GDM1 (cell line): ENCODE measurements around the gene FIGN.

Experiments used
- DNase-seq: peaks from one replicate; lab custom pipeline; 2025; lab: John Stamatoyannopoulos, UW

Gene FIGN

GRCh38 chr2:163611557-163611906, 124.3 kb downstream of the FIGN start:
- no peak for DNase-seq

DNA sequence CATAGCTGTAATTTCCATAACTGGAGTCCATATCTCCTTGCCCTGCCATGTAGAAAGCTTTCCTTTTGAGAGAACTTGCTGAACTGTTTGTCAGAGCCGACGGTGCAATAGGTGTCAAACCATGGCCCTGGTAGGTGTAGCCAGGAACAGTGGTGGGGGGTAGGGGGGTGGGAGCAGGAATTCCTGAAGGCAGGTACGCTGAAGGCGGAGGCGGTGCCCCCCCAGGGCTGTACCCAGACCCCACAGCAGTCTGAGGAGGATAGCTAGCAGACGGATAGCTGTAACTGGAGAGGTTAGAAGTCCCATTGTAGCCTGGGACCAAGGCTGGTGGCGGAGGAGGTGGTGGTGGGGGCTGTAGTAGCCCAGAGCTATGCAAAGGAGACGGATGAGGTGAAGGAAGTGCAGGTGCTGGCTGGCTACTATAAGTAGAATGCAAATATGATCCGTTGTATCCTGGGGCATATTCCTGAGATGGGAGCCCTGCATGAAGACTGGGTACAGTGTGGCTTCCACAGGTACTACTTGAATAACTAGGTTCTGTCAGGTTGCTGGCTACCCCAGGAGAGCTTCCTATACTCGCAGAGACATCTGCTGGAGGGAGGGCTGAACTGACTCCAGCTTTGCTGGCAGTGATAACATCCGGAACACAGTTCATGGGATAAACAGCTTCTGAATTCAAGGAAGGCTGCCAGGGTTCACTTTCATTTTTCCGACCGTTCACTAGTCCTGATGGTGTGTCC, 124.8 kb downstream of the FIGN start:
- DNase-seq = no peak

DNA sequence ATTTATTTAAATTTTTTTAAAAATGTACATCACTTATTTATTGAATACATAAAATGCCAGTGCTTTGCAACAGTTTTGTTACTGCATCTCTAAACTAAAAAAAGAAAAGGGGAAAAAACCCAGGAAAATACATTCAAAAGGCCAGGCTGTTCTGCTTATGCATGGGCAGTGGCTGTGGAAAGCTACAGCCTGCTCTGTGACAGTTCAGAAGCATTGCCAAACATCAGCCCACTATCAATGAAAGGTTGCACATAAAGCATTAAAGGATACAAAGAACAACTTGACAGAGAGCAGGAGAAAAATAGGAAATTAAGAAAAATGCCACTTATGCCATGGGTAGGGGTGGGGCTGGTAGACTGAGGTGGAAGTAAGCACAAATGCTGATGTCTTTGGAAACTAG, 128.2 kb downstream of the FIGN start:
- no peak for DNase-seq

DNA sequence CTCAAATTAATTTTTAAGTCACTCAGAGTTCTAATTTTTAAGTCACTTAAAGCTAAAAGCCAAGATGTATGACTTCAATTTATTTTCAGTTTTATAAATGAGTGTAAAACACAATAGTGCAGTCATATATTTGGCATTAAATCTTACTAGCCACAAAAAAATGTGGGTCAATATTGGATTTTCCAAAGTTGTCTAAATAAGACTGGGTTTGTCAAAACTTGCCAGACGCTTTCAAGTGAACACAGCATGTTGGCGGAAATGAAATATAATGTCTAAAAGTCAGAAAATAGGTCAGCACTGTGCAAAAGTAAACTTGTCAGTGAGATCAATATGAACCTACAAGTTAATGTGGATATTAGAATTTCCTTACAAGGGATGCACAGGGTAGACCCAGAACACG, 128.9 kb downstream of the FIGN start:
- no peak for DNase-seq

- no peak for DNase-seq
These were observed 130.0 kb downstream of the FIGN start for GRCh38 chr2:163605779-163606178.

DNA sequence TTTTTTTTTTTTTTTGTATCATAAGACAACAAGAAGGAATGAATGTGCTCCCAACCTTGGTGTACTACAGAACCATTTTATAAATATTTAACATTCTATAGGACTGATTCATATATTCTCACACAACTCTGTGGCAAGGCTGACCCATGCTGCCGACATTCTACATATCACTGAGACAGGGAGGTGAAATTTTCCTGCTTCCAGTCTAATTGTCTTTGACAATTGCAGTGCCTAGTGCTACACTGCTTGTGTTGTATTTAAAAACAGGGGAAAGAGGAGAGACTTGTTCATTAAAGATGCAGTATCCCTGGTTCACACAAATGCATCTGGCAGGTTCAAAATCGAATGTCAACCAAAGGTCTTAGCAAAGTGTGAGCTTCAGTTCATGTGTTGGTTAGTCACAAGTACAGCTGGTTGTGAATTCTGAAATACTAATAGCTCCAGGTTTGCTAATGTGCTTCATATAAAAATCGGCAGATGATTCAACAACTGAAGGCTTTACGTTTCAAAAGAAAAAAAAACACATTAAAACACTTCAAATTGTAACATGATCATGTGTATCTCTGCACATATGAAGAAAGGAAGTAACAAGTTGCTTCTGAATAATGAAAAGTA, 130.8 kb downstream of the FIGN start:
- DNase-seq = no peak

DNA sequence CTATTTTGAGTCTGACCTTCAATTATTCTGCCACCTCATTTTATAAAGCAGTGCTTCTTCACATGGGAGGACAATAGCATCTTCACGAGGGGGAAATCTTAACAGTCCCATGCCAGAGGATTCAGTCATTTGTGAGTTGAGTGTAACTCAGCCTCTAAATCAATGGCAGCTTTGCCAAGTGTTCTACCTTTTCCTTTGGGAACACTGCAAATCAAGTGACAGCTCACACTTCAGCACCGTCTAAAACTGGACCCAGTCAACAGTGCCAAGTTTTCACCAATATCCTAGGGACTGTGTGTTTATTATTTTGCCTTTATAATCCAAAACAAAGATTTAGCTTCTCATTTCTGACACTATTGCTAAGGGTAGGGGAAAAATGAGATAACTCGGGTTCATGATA, 133.6 kb downstream of the FIGN start:
- DNase-seq = no peak

GRCh38 chr2:163601377-163601776, 134.4 kb downstream of the FIGN start:
- DNase-seq = no peak

GRCh38 chr2:163600801-163601200, 135.0 kb downstream of the FIGN start:
- no peak for DNase-seq

- DNase-seq = no peak
These were observed 140.8 kb downstream of the FIGN start for GRCh38 chr2:163595028-163595427.

DNA sequence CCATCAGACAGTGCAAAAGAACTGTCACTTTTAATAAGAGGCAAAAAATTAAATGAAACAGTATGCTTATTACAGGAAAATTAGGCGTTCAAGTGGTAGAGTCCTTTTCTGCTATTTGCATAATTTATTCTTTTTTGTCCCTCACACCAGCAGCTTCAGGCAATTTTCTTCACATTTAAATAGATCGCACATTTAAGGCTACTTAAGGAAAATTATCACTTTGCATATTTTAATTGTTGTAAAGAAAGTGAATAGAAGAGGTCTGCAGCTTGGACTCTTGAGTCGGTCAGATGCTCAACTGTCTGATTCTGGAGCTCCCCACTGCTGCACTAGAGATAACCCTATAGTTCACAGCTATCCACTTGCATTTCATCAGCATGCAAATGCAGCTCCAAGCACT, 141.3 kb downstream of the FIGN start:
- DNase-seq = no peak

- no peak for DNase-seq
These were observed 141.8 kb downstream of the FIGN start for GRCh38 chr2:163593982-163594381.

- no peak for DNase-seq
These were observed 142.7 kb downstream of the FIGN start for GRCh38 chr2:163592954-163593622.

DNA sequence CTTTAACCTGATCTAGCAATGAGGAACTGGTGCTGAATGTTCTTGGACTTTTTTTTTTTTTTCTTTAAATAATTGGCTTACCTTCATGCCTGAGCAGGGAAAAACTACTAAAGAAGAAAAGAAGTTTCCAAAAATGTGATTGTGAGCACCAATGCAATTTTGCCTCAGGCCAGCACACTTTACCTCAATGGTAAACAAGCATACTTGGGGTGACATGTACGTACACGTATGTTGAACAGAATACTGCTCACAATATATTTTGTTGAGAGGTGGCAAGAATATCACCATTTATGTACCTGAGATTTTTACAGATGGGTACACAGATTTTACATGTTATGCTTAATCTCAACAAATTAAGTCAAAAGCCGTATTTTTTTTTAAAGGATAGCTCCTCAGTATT, 144.3 kb downstream of the FIGN start:
- no peak for DNase-seq

GRCh38 chr2:163580757-163581156, 155.1 kb downstream of the FIGN start:
- DNase-seq = no peak

DNA sequence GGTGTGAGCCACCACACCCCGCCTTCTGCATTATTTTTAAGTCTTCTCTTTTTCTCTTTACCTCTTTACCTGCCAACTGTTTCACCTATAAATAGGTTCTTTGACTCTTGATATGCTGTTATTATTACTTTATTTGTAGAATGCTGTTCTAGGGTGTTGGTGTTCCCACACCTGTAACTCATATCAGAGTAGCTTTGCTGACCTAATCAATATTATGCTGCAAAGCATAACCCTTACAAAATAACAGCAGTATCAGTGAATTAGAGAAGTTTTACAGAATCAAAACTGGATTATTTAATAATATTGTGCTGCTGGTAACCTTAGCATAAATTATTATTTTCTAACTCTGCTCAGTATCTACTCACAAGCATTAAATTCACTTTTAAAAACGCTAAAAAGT, 161.5 kb downstream of the FIGN start:
- no peak for DNase-seq

DNA sequence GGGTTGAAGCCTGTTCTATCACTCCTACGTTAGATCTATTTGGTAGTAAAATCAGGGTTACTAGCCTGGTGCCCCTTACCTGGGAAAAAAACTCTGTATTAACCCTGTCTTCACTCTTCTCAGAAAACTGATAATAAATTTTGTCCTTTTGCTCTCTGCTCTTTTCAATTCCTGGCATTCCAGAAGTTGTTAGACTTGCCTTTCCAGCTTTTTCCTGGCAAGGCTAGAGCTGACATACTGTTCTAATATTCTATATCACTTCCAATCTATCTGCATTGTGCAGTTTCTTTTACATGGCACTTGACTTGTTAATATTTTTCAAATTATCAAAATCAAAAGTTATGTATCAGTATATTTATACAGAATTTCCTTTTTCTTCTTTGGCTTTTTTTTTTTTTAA, 162.2 kb downstream of the FIGN start:
- no peak for DNase-seq

GRCh38 chr2:163572850-163573249, 163.0 kb downstream of the FIGN start:
- DNase-seq = no peak

GRCh38 chr2:163571423-163572102, 164.2 kb downstream of the FIGN start:
- DNase-seq = no peak

DNA sequence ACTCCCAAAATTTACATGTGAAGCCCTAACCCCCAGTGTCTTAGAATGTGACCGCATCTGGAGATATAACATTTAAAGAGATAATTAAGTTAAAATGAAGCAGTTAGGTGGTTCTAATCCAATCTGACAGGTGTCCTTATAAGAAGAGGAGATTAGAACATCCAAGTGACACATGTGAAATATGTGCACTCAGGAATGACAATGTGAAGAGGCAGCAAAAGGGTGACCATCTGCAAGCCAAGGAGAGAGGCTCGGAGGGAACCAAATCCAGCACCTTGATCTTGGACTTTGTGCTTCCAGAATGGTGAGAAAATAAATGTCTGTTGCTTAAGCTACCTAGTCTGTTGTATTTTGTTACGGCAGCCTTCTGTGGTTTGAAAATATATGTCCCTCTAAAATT, 165.4 kb downstream of the FIGN start:
- no peak for DNase-seq

DNA sequence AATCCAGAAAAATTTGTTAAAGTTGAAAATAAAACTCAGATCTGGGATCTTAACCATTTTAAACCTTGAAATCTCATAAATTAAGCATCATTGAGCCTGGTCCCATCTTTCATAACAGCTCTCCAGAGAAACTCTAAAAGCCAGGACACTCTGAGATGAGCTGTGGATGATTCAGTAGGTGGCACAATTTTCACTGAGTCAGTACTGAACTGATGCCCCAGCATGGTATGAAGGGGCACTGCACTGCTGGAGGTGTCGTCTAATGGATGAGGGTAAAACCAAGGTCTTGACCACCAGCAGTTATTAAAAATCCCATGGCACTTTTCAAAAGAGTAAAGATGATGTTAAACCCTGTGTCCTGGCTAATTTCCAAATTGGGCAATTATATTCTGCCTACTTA, 170.6 kb downstream of the FIGN start:
- DNase-seq = no peak

DNA sequence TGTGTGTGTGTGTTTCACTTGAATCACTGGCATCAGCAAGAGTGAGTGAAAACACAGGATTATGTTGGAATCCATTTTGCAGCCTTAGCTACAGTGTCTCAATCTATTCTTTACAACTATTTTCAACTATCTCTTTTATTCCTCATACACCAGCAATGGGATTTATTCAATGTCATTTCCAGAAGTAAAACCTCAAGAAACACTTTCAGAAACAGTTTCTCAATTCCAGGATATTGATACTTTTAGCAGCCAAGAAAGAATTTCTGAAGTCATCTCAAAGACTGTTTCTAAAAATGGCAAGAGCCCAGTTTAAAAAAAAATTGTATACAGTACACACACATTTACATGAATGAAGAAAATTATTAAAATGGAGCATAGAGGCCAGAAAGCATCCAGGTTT, 171.6 kb downstream of the FIGN start:
- no peak for DNase-seq

DNA sequence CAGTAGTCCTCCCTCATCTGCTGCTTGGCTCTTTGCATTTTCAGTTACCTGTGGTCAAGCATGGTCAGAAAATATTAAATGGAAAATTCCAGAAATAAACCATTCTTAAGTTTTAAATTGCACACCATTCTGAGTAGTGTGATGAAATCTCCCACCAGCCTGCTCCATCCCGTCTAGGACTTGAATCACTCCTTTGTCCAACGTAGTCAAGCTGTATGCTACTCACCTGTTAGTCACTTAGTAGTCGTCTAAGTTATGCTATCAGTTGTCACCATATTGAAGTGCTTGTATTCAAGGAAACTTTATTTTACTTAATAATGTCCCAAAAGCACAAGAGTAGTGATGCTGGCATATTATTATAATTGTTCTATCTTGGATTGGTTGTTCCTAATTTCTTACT, 172.5 kb downstream of the FIGN start:
- no peak for DNase-seq
